Kidney capillary endothelial cell (primary cell): ENCODE measurements around the gene ADI1.
"Not testable (repeated sequence)": the region's sequence is repeated elsewhere in the genome, so short reads cannot be mapped to it uniquely, and the experiment has no call there.

Experiments used
- DNase-seq: peaks from one replicate; pipeline ENCODE4 v3.0.0-alpha.2; 2018; ENCODE audit warnings: low spot score

ADI1 gene

GRCh38 chr2:3493615-3494007 is 25.7 kb downstream of the ADI1 start:
- DNase-seq, result no peak

- DNase-seq, result no peak
Observed at GRCh38 chr2:3492951-3493614, 26.2 kb downstream of the ADI1 start.

- not testable (repeated sequence) for DNase-seq
Observed at GRCh38 chr2:3492475-3492787, 26.9 kb downstream of the ADI1 start.

GRCh38 chr2:3491716-3492474 is 27.4 kb downstream of the ADI1 start:
- DNase-seq, result no peak

GRCh38 chr2:3491306-3491705 is 28.0 kb downstream of the ADI1 start:
- DNase-seq, result no peak

- no peak for DNase-seq
Observed at GRCh38 chr2:3490191-3491170, 28.9 kb downstream of the ADI1 start.

GRCh38 chr2:3489764-3490115 is 29.6 kb downstream of the ADI1 start:
- DNase-seq, result no peak

- DNase-seq, result no peak
Observed at GRCh38 chr2:3488855-3489763, 30.2 kb downstream of the ADI1 start.

GRCh38 chr2:3488061-3488531 is 31.2 kb downstream of the ADI1 start:
- DNase-seq, result no peak

- DNase-seq, result no peak
Observed at GRCh38 chr2:3487432-3487831, 31.9 kb downstream of the ADI1 start.

- no peak for DNase-seq
Observed at GRCh38 chr2:3487028-3487425, 32.3 kb downstream of the ADI1 start.

- no peak for DNase-seq
Observed at GRCh38 chr2:3486047-3487027, 33.0 kb downstream of the ADI1 start.

GRCh38 chr2:3485166-3485565 is 34.2 kb downstream of the ADI1 start:
- no peak for DNase-seq

GRCh38 chr2:3483986-3484960 is 35.1 kb downstream of the ADI1 start:
- DNase-seq, result no peak

GRCh38 chr2:3483227-3483985 is 35.9 kb downstream of the ADI1 start:
- no peak for DNase-seq

- no peak for DNase-seq
Observed at GRCh38 chr2:3482363-3482821, 36.9 kb downstream of the ADI1 start.

- DNase-seq, result no peak
Observed at GRCh38 chr2:3481736-3482362, 37.5 kb downstream of the ADI1 start.

GRCh38 chr2:3481011-3481400 is 38.3 kb downstream of the ADI1 start:
- no peak for DNase-seq
